MCF 10A (cell line): Measurements from ENCODE around the gene LILRA2. TPM values are rescaled to one million over a fixed set of nuclear protein-coding genes. Genes with fewer than 3 reads are reported as not detected.
"Not testable (repeated sequence)": the region's sequence is repeated elsewhere in the genome, so short reads cannot be mapped to it uniquely, and the experiment has no call there.

Experiments
- BruUV-seq: library from RNA; stranded (reverse); fragments of 400-500 nt; replicated peaks from 2 replicates; lab custom pipeline; 2021; lab: Mats Ljungman, UMichigan
- CTCF ChIA-PET: fragments of 300-600 bp; sonication (Branson Sonifier 250); formaldehyde crosslinking; extraction: SDS; loops from one replicate; lab custom pipeline; 2021; ENCODE audit warnings: antibody characterized with exemption, inconsistent platforms; lab: Yijun Ruan, JAX
- POLR2A ChIA-PET: fragments of 300-600, 350-650 bp; sonication (Branson Sonifier 250); formaldehyde crosslinking; extraction: SDS; loops from one replicate; lab custom pipeline; 2020; ENCODE audit warnings: antibody characterized with exemption, inconsistent platforms; lab: Yijun Ruan, JAX
- DNase-seq: peaks from one replicate; pipeline ENCODE4 v3.0.0-alpha.2; 2018; ENCODE audit not compliant: unreplicated experiment
- H3K27ac Mint-ChIP-seq: one replicate; pipeline ENCODE4 v1.8.0; 2022; ENCODE audit warnings: mild to moderate bottlenecking, low read depth, mixed read lengths; ENCODE audit not compliant: unreplicated experiment
- H3K27me3 Mint-ChIP-seq: one replicate; pipeline ENCODE4 v1.8.0; 2022; ENCODE audit warnings: mixed read lengths; ENCODE audit not compliant: insufficient read depth, unreplicated experiment
- H3K36me3 Mint-ChIP-seq: one replicate; pipeline ENCODE4 v1.8.0; 2022; ENCODE audit warnings: mild to moderate bottlenecking, moderate library complexity, mixed read lengths; ENCODE audit not compliant: insufficient read depth, unreplicated experiment
- H3K4me1 Mint-ChIP-seq: one replicate; pipeline ENCODE4 v1.8.0; 2022; ENCODE audit warnings: mixed read lengths; ENCODE audit not compliant: insufficient read depth, unreplicated experiment
- H3K4me3 Mint-ChIP-seq: one replicate; pipeline ENCODE4 v1.8.0; 2022; ENCODE audit warnings: mild to moderate bottlenecking, moderate library complexity, mixed read lengths; ENCODE audit not compliant: unreplicated experiment
- H3K9me3 Mint-ChIP-seq: one replicate; pipeline ENCODE4 v1.8.0; 2022; ENCODE audit warnings: mixed read lengths; ENCODE audit not compliant: unreplicated experiment
- intact Hi-C: fragments of 100-400 bp; cut with micrococcal nuclease; formaldehyde crosslinking; loops from 2 replicates; pipeline ENCODE4 v1.14.1; 2022
- total RNA-seq: library from RNA; stranded (reverse); gene quantifications from 2 replicates; pipeline ENCODE4 v1.2.3, GENCODE V29; 2022
- TF ChIP-seq, protein P1 (sequence below): fragments of 200-600 bp; IDR thresholded peaks from one replicate; pipeline ENCODE4 v1.8.0; 2022; ENCODE audit warnings: antibody characterized with exemption, mild to moderate bottlenecking; ENCODE audit not compliant: unreplicated experiment

LILRA2 gene
- total RNA-seq, 1 experiment from 2014 or later: not detected

GRCh38 chr19:54577334-54577733 lies 3.7 kb downstream of the LILRA2 start:
- intact Hi-C loops: no loop called here
- Mint-ChIP-seq H3K4me3 (no peak overlapping the region), H3K27ac (no peak overlapping the region), H3K9me3 (peaks cover 2% of the 10 kb centered on the region), H3K36me3 (no peaks in the 10 kb centered on the region), H3K4me1 (no peaks in the 10 kb centered on the region), H3K27me3 (no peaks in the 10 kb centered on the region)
- TF ChIP-seq, protein P1, sequence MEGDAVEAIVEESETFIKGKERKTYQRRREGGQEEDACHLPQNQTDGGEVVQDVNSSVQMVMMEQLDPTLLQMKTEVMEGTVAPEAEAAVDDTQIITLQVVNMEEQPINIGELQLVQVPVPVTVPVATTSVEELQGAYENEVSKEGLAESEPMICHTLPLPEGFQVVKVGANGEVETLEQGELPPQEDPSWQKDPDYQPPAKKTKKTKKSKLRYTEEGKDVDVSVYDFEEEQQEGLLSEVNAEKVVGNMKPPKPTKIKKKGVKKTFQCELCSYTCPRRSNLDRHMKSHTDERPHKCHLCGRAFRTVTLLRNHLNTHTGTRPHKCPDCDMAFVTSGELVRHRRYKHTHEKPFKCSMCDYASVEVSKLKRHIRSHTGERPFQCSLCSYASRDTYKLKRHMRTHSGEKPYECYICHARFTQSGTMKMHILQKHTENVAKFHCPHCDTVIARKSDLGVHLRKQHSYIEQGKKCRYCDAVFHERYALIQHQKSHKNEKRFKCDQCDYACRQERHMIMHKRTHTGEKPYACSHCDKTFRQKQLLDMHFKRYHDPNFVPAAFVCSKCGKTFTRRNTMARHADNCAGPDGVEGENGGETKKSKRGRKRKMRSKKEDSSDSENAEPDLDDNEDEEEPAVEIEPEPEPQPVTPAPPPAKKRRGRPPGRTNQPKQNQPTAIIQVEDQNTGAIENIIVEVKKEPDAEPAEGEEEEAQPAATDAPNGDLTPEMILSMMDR: no peak
- BruUV-seq: no TSS peak
- ChIA-PET CTCF (no interaction called here), POLR2A (no interaction called here)
- no peak for DNase-seq

DNA sequence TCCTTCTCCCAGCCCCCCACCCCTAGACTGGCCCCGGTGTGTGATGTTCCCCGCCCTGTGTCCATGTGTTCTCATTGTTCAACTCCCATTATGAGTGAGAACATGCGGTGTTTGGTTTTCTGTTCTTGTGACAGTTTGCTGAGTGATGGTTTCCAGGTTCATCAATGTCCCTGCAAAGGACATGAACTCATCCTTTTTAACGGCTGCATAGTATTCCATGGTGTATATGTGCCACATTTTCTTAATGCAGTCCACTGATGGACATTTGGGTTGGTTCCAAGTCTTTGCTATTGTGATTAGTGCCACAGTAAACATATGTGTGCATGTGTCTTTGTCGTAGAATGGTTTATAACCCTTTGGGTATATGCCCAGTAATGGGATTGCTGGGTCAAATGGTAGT lies 4.7 kb downstream of the LILRA2 start:
- H3K27ac Mint-ChIP-seq, intact Hi-C loops, CTCF ChIA-PET, H3K4me1 Mint-ChIP-seq, DNase-seq, H3K36me3 Mint-ChIP-seq, H3K4me3 Mint-ChIP-seq, BruUV-seq, POLR2A ChIA-PET, H3K27me3 Mint-ChIP-seq: not testable (repeated sequence)
- H3K9me3 Mint-ChIP-seq: peaks cover 11% of the 10 kb centered on the region

- BruUV-seq: no TSS peak
- Mint-ChIP-seq H3K4me3 (no peak overlapping the region), H3K36me3 (peaks cover 7% of the 10 kb centered on the region), H3K9me3 (peaks cover 53% of the 10 kb centered on the region), H3K4me1 (no peaks in the 10 kb centered on the region), H3K27me3 (no peaks in the 10 kb centered on the region), H3K27ac (no peak overlapping the region)
- ChIA-PET CTCF (no interaction called here), POLR2A (no interaction called here)
- TF ChIP-seq, protein P1: no peak
- intact Hi-C loops: no loop called here
- DNase-seq: no peak
Observed at GRCh38 chr19:54586397-54586796, 12.8 kb downstream of the LILRA2 start.

- Mint-ChIP-seq H3K4me1 (no peaks in the 10 kb centered on the region), H3K9me3 (peaks cover 53% of the 10 kb centered on the region), H3K27ac (no peak overlapping the region), H3K4me3 (no peak overlapping the region), H3K27me3 (no peaks in the 10 kb centered on the region), H3K36me3 (peaks cover 7% of the 10 kb centered on the region)
- intact Hi-C loops: no loop called here
- TF ChIP-seq, protein P1: no peak
- no TSS peak for BruUV-seq
- no peak for DNase-seq
- ChIA-PET CTCF (no interaction called here), POLR2A (no interaction called here)
Observed at GRCh38 chr19:54587026-54587425, 13.4 kb downstream of the LILRA2 start.

DNA sequence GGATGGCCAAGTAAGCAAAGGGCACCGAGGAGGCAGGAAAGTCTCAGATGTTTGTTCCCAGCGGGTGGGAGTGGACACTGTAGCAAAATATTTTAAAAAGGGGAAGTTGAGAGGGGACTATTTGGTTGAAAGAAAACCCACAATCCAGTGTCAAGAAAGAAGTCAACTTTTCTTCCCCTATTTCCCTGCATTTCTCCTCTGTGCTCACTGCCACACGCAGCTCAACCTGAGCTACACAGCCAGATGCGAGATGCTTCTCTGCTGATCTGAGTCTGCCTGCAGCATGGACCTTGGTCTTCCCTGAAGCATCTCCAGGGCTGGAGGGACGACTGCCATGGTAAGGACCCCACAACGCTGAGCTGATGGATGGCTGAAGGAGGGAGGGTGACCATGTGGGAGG lies 19.9 kb downstream of the LILRA2 start, which contains the start of gene LILRA1:
Gene LILRA1, plus strand, starts transcription at position 188 of the 400 bp plus-strand sequence. CDS start 613 bp downstream, outside the sequence.
- CTCF ChIA-PET: interaction anchor here (0.6 kb wide), 1 partner anchor 334 kb away, joined by 3 read pairs; no protein-coding TSS in a partner anchor
- POLR2A ChIA-PET: interaction anchor here (0.6 kb wide), 1 partner anchor 21 kb away, joined by 6 read pairs; no protein-coding TSS in a partner anchor
- H3K4me3 Mint-ChIP-seq, intact Hi-C loops, H3K27me3 Mint-ChIP-seq, BruUV-seq, H3K4me1 Mint-ChIP-seq, DNase-seq, H3K36me3 Mint-ChIP-seq, H3K27ac Mint-ChIP-seq: not testable (repeated sequence)
- H3K9me3 Mint-ChIP-seq: peaks cover 21% of the 10 kb centered on the region

GRCh38 chr19:54593931-54594626 lies 20.5 kb downstream of the LILRA2 start:
- POLR2A ChIA-PET: not testable (repeated sequence)

More at GRCh38 chr19:54593931-54594626, 20.5 kb downstream of the LILRA2 start:
- H3K27ac Mint-ChIP-seq, DNase-seq, H3K36me3 Mint-ChIP-seq, BruUV-seq, H3K4me3 Mint-ChIP-seq, H3K4me1 Mint-ChIP-seq, intact Hi-C loops, H3K27me3 Mint-ChIP-seq, CTCF ChIA-PET: not testable (repeated sequence)
- H3K9me3 Mint-ChIP-seq: peaks cover 16% of the 10 kb centered on the region
